Islet of Langerhans (tissue), 1 donor: Measurements from ENCODE around the gene PRKG1.
"Not testable (repeated sequence)": the region's sequence is repeated elsewhere in the genome, so short reads cannot be mapped to it uniquely, and the experiment has no call there.

Experiments
- FAIRE-seq: peaks from one replicate; lab custom pipeline; 2011; peaks lifted over from hg19 to GRCh38; lab: Jason Lieb, UNC

PRKG1 gene

GRCh38 chr10:52020173-52020572 is 945.9 kb downstream of the PRKG1 start:
- FAIRE-seq: no peak

- FAIRE-seq: no peak
Measured at GRCh38 chr10:52020702-52021101, 946.4 kb downstream of the PRKG1 start.

GRCh38 chr10:52027055-52027705 is 952.9 kb downstream of the PRKG1 start:
- FAIRE-seq: no peak

GRCh38 chr10:52028523-52028858 is 954.2 kb downstream of the PRKG1 start:
- no peak for FAIRE-seq

GRCh38 chr10:52029628-52030027 is 955.3 kb downstream of the PRKG1 start:
- no peak for FAIRE-seq

GRCh38 chr10:52030051-52030790 is 955.9 kb downstream of the PRKG1 start:
- FAIRE-seq: no peak

GRCh38 chr10:52030975-52031374 is 956.7 kb downstream of the PRKG1 start:
- no peak for FAIRE-seq

GRCh38 chr10:52031771-52032170 is 957.5 kb downstream of the PRKG1 start:
- FAIRE-seq: no peak

GRCh38 chr10:52032681-52033629 is 958.7 kb downstream of the PRKG1 start:
- no peak for FAIRE-seq

- not testable (repeated sequence) for FAIRE-seq
Measured at GRCh38 chr10:52039002-52039793, 964.9 kb downstream of the PRKG1 start.

- FAIRE-seq: no peak
Measured at GRCh38 chr10:52040486-52040885, 966.2 kb downstream of the PRKG1 start.

GRCh38 chr10:52043811-52044210 is 969.5 kb downstream of the PRKG1 start:
- FAIRE-seq: no peak

- FAIRE-seq: no peak
Measured at GRCh38 chr10:52048051-52048450, 973.8 kb downstream of the PRKG1 start.

- FAIRE-seq: no peak
Measured at GRCh38 chr10:52050429-52051047, 976.3 kb downstream of the PRKG1 start.

- no peak for FAIRE-seq
Measured at GRCh38 chr10:52053497-52053896, 979.2 kb downstream of the PRKG1 start.

GRCh38 chr10:52056291-52056690 is 982.0 kb downstream of the PRKG1 start:
- FAIRE-seq: no peak

GRCh38 chr10:52059089-52059488 is 984.8 kb downstream of the PRKG1 start:
- no peak for FAIRE-seq

GRCh38 chr10:52063159-52063558 is 988.9 kb downstream of the PRKG1 start:
- no peak for FAIRE-seq

- no peak for FAIRE-seq
Measured at GRCh38 chr10:52064084-52064845, 990.0 kb downstream of the PRKG1 start.

- no peak for FAIRE-seq
Measured at GRCh38 chr10:52066383-52066782, 992.1 kb downstream of the PRKG1 start.

GRCh38 chr10:52068485-52068884 is 994.2 kb downstream of the PRKG1 start:
- no peak for FAIRE-seq
